GM18511 (cell line): Measurements from ENCODE around the gene MMP25.
"Not testable (repeated sequence)": the region's sequence is repeated elsewhere in the genome, so short reads cannot be mapped to it uniquely, and the experiment has no call there.

ENCODE experiments used
- ATAC-seq: cut with Tn5 transposase; IDR thresholded peaks from one replicate; pipeline ENCODE4 v1.9.1; 2021; ENCODE audit warnings: mild to moderate bottlenecking, moderate library complexity; ENCODE audit not compliant: unreplicated experiment

Gene MMP25

GRCh38 chr16:3053330-3053710 is 7.0 kb downstream of the MMP25 start:
- not testable (repeated sequence) for ATAC-seq

- no peak for ATAC-seq
Measured at GRCh38 chr16:3054965-3055733, 8.8 kb downstream of the MMP25 start.

- ATAC-seq, result not testable (repeated sequence)
Measured at GRCh38 chr16:3055734-3056115, 9.4 kb downstream of the MMP25 start.

GRCh38 chr16:3056336-3057180 is 10.2 kb downstream of the MMP25 start:
- no peak for ATAC-seq

GRCh38 chr16:3057181-3058138 is 11.1 kb downstream of the MMP25 start:
- no peak for ATAC-seq

GRCh38 chr16:3058139-3059030 is 12.0 kb downstream of the MMP25 start:
- ATAC-seq, result peak; percentile 57

GRCh38 chr16:3059041-3059722 is 12.8 kb downstream of the MMP25 start:
- peak; percentile 85 for ATAC-seq

- ATAC-seq, result no peak
Measured at GRCh38 chr16:3059723-3060242, 13.4 kb downstream of the MMP25 start.

GRCh38 chr16:3060339-3061127 is 14.2 kb downstream of the MMP25 start:
- ATAC-seq, result no peak

- no peak for ATAC-seq
Measured at GRCh38 chr16:3062553-3062952, 16.2 kb downstream of the MMP25 start.

- no peak for ATAC-seq
Measured at GRCh38 chr16:3063625-3064386, 17.4 kb downstream of the MMP25 start.

- no peak for ATAC-seq
Measured at GRCh38 chr16:3065069-3065741, 18.8 kb downstream of the MMP25 start, which contains the start of gene IL32. IL32 (plus strand) TSS chr16:3065640; CDS start chr16:3065812, 172 bp downstream.

- no peak for ATAC-seq
Measured at GRCh38 chr16:3065742-3066439, 19.5 kb downstream of the MMP25 start.

- ATAC-seq, result no peak
Measured at GRCh38 chr16:3066440-3066748, 20.0 kb downstream of the MMP25 start.

- no peak for ATAC-seq
Measured at GRCh38 chr16:3068487-3068886, 22.1 kb downstream of the MMP25 start.

GRCh38 chr16:3069146-3069545 is 22.8 kb downstream of the MMP25 start:
- not testable (repeated sequence) for ATAC-seq
